HG02943 (cell line): ENCODE results near the gene FAM162B.
"Not testable (repeated sequence)": the region's sequence is repeated elsewhere in the genome, so short reads cannot be mapped to it uniquely, and the experiment has no call there.

Experiments used
- ATAC-seq: cut with Tn5 transposase; IDR thresholded peaks from one replicate; pipeline ENCODE4 v1.9.1; 2021; ENCODE audit warnings: mild to moderate bottlenecking, low read depth, moderate library complexity; ENCODE audit not compliant: unreplicated experiment

FAM162B gene

GRCh38 chr6:116764961-116765841, at the start of gene FAM162B:
FAM162B (minus strand) TSS chr6:116765719; CDS start chr6:116765576, 143 bp downstream.
- ATAC-seq, result no peak

DNA sequence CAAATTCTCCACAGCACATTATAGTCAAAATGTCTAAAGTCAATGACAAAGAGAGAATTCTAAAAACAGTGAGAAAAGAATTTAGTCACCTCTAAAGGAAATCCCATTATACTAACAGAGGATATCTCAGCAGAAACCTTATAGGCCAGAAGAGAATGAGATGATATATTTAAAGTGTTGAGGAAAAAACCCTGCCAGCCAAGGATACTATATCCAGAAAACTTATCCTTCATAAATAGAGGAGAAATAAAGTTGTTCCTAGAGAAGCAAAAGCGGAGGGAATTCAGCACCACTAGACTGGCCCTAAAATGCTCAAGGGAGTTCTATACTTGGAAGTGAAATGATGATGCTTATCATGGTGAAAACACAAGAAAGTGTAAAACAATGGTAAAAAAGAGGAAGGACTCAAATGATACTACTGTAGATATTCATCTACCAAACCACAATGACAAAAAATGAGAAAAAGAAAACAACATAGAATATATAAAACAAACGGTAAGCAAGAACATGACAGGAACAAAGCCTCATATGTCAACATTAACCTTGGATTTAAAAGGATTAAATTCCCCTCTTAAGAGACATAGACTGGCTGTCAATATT, 46.6 kb upstream of the FAM162B start:
- ATAC-seq, result no peak

DNA sequence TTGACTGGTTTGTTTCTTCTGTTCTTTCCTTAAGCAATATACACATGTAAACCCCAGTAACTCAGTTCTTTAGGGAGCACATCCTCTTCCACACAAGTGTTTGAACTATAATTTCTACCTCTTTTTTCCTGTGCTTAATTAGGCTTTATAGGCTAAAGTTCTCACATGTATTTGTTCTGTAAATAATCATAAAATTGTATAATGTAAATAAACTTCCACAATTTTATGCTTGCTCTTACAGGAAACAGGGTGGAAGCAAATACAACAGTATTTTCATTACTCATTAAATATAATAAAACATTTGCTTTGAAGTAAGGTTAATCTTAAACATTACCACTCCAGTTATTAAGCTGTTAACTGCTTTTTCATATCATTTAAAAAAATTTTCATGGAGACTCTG, 36.5 kb upstream of the FAM162B start:
- no peak for ATAC-seq

GRCh38 chr6:116799945-116800344, 34.4 kb upstream of the FAM162B start:
- ATAC-seq, result no peak

DNA sequence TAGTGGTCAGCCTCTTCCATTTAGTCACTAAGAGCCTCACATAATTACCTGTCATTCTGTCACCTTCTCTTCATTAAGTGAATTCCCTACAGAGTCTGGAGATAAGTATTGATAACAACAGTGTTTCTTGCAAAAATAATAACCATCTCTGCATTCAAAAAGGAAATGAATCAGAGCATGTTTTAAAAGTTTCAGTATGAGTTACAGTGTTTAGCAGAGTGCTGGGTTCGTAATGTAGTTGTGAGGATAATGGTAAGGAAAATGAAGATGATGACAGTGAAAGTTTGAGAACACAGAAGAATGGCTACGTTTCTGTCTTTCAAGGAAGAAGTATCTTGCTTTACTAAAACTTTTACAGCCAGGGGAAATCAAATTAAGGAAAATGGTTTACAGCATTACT, 32.1 kb upstream of the FAM162B start:
- ATAC-seq, result no peak

DNA sequence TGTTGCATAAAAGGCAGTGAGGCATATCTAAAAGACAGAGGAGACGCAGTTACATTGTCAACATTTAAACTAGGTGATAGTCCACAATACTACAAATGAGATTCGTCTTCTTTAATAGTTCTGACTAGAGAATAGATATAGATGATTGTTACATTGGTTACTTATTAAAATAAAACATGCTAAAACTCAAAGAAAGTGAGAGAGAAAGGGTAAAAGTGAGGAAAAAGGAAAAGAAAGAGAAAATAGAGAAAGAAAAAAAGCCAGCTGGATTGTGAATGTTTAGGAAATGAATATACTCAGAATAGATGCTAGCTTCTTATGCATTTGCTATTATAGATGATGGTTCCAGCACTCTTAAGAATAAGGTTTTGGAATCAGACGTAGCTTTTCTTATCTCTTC, 27.7 kb upstream of the FAM162B start:
- no peak for ATAC-seq

GRCh38 chr6:116783852-116784251, 18.3 kb upstream of the FAM162B start:
- no peak for ATAC-seq

DNA sequence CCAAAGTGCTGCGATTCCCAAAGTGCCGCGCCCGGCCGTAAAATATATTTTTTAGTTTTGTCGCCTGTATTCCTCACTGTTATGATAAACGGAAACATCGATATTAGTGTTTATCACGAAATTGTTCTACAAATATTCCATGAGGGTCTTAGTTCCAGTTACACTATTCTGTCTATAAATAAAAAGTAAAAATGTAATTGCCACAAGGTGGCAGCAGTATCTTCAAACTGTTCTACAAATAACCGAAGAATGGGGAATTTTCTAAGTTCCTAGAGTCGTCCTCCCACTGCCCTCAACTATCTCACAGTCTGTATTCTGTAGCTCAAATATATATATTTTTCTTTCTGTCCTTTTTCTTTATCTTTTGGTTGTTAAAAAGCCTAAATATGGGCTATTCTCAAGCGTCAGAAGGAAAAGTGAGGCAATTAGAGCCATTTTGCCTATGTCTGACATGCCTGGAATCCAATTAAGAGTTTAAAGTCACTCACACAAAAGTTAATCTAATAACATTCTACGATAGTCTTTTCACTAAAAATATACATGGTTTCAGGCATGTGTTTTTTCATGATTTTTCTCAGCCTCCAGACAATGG, 14.2 kb upstream of the FAM162B start:
- no peak for ATAC-seq

DNA sequence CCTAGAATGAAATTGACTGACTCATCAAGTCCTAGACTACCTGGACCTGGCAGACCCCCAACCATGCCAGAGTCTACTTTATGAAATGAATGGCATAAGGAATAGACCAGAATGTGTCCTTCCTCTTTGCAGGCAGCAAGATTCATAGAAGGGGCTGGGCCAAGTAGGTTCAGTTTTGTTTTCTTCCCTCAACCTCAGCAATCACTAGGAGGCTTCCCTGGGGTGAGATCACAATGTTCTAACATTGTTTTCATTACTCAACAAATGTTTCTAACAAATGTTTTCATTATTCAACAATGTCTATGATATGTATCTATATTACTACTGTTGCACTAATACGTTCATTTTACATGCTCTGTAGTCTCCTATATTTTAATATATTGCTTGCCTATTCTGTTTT, 8.4 kb upstream of the FAM162B start:
- ATAC-seq, result no peak

- ATAC-seq, result no peak
These were observed 6.9 kb upstream of the FAM162B start for GRCh38 chr6:116772450-116772849.

DNA sequence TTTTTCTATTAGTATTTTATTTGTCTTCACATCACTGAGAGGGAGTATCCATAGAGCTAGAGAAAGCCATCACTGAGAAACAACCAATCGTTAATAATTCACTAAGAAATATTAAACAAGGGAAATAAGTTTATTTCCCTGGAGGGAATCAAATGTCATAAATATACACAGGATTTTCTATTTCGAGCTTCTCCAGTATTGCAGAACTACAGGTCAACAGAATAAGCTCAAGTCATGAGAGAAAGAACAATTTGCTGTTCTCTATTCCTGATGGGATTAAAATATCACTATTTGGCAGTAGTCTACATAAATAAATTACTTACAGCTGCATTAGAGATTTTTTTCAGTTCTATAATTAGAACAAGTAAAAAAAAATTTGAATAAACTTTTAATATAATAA, 2.2 kb upstream of the FAM162B start:
- ATAC-seq, result no peak

DNA sequence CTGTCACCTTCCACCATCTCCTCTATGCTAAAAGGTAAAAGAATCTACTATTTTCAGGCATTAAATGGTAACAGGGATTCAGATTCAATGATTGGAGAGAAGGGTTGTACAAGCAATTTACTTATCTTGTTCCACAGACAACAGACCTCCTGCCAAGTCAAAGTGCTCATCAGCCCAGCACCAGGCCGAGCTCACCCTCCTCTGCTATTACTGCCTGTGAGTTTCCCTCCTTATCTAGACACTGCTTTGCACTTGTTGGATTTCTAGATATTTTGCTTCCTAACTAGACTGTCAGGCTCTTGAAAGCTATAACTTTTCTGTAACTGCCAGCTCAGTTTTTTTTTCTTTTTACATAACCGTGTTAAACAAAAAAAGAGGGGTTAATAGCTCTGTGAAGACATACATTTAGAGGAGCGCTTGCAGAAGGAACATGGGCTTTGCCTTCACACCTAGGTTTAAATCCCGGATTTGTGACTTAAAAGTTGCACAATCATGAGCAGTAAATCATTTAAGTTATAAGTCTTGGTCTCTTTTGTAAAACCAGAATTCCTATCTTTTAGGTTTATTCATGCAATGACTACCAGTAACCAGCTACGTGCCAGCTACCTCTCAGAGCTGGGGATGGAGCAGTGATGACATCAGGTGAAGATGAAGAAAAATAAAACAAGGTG, 1.1 kb upstream of the FAM162B start:
- ATAC-seq, result no peak

GRCh38 chr6:116764629-116764960, 924 bp downstream of the FAM162B start:
- ATAC-seq, result no peak

- ATAC-seq, result no peak
These were observed 1.5 kb downstream of the FAM162B start for GRCh38 chr6:116763906-116764628.

DNA sequence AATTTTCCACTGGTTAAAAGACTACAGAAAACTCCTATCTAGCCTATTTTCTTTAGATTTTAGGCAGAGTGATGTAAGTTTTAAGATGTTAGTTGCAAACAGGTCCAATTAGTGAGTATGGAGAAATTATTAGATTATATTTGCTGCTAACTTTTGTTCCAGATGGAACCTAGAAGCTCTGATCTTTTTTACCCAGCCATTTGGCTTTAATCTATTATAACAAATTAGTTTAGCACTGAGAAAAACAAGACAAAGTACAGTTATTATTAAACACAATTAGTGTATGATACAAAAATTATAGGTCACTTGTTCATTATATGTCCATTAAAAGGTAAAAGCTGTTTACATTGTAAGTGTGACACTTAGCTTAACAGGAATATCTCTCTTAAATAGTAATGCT, 2.5 kb downstream of the FAM162B start:
- ATAC-seq, result no peak

DNA sequence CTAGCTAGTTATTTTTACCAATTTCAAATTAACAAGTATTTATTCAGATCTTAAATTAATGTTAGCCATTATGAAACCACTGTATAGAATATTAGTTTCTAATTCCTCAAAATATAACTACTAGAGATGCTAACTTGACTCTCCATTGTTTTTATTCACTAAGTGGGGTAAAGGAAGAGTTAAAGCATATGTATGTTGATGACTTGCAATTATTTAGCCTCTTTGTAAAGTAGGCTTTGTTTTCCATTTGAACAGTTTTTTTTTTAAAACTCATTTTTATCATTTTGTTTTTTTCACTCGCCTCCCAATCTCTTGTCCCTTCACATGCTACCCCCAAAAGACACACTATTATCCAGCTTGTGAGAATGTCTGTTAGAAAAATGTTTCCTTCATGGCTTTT, 3.3 kb downstream of the FAM162B start:
- no peak for ATAC-seq

DNA sequence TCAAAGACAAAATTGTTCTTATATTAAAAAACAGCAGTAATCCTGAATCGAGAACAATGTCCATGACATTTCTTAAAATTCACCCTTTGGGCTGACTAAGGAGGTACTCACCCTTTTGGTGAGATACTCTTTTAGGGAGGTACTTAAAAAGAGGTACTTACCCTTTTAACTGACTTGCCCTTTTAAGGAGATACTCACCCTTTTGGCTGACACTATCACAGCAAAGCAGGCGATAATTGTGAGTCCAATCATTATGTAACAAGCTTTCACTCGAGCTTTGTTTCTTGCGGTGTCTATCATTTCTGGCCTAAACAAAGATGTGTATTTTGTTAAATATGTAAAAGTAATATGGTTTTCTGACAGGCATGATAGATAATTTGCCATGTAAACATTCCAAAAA, 3.7 kb downstream of the FAM162B start:
- no peak for ATAC-seq

DNA sequence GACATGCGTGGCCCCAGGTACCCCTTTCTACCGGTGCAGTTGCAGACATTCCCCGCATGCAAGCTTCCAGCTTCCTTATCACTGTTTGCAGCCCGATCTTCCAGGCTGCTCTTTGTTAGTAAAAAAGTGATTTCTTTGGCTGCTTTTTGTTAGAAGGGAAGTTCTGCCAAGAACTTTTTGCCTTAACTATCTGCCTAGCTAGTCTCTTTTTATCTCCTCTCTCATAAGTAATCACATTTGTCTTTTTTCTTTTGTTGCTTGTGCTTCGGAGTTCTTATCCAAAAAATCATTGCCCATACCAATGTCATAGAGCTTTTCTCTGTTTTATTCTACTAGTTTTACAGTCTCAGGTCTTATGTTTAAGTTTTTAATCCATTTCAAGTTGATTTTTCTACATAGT, 20.3 kb downstream of the FAM162B start:
- no peak for ATAC-seq

GRCh38 chr6:116741571-116741970, 23.9 kb downstream of the FAM162B start:
- no peak for ATAC-seq

- ATAC-seq, result not testable (repeated sequence)
These were observed 25.0 kb downstream of the FAM162B start for GRCh38 chr6:116740486-116740885.

GRCh38 chr6:116737004-116737403, 28.5 kb downstream of the FAM162B start:
- no peak for ATAC-seq
